KOPT-K1 (cell line): ENCODE data around the gene TAB3.
A peak's percentile ranks its signal among the peaks of the same experiment; 100 is the strongest.

Experiments
- H3K27ac ChIP-seq: fragments of 200-600 bp; sonication (generic); 2 replicates; pipeline ENCODE4 v1.5.1; 2016; ENCODE audit warnings: antibody characterized with exemption, mild to moderate bottlenecking, low read depth, low read length; ENCODE audit not compliant: poor library complexity, severe bottlenecking
- H3K36me3 ChIP-seq: fragments of 200-600 bp; sonication (generic); 2 replicates; pipeline ENCODE4 v1.5.1; 2017; ENCODE audit warnings: antibody characterized with exemption, mild to moderate bottlenecking, low read length, moderate library complexity; ENCODE audit not compliant: insufficient read depth
- H3K9me3 ChIP-seq: fragments of 200-600 bp; sonication (generic); 2 replicates; pipeline ENCODE4 v1.5.1; 2017; ENCODE audit warnings: antibody characterized with exemption, low read length, mild to moderate bottlenecking; ENCODE audit not compliant: insufficient read depth, poor library complexity, severe bottlenecking

The TAB3 gene, protein sequence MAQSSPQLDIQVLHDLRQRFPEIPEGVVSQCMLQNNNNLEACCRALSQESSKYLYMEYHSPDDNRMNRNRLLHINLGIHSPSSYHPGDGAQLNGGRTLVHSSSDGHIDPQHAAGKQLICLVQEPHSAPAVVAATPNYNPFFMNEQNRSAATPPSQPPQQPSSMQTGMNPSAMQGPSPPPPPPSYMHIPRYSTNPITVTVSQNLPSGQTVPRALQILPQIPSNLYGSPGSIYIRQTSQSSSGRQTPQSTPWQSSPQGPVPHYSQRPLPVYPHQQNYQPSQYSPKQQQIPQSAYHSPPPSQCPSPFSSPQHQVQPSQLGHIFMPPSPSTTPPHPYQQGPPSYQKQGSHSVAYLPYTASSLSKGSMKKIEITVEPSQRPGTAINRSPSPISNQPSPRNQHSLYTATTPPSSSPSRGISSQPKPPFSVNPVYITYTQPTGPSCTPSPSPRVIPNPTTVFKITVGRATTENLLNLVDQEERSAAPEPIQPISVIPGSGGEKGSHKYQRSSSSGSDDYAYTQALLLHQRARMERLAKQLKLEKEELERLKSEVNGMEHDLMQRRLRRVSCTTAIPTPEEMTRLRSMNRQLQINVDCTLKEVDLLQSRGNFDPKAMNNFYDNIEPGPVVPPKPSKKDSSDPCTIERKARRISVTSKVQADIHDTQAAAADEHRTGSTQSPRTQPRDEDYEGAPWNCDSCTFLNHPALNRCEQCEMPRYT

GRCh38 chrX:30889147-30890140 lies at the start of gene TAB3:
Gene TAB3 (minus strand): TSS chrX:30889254. CDS start chrX:30859588, 29,666 bp downstream.
- no peaks in the 10 kb centered on the region for H3K36me3 ChIP-seq
- no peaks in the 10 kb centered on the region for H3K9me3 ChIP-seq
- H3K27ac ChIP-seq: peak within 1 kb of the TSS; percentile 75

GRCh38 chrX:30938295-30938694 lies 49.2 kb upstream of the TAB3 start:
- no peaks in the 10 kb centered on the region for H3K9me3 ChIP-seq
- no peaks in the 10 kb centered on the region for H3K36me3 ChIP-seq
- no peak overlapping the region for H3K27ac ChIP-seq

GRCh38 chrX:30935985-30936384 lies 46.9 kb upstream of the TAB3 start:
- H3K36me3 ChIP-seq: no peaks in the 10 kb centered on the region
- H3K27ac ChIP-seq: no peak overlapping the region
- no peaks in the 10 kb centered on the region for H3K9me3 ChIP-seq

DNA sequence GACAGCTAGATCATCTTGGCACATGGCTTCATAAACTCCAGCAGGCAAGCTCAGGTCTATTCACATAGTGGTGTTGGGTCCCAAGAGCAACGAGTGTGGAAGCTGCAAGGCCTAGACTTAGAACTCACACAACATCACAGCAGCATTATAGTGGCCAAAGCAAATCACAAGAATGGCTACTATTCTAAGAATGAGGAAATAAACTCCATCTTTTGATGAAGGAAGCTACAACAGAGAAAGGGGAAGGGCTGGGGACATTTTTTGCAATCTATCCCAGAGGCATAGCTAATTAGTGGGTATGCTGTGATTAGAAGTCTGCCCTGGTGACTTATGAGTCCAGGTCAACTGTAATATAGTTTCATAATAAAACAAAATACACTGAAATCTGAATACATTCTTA lies 42.9 kb upstream of the TAB3 start:
- Histone ChIP-seq H3K36me3 (no peaks in the 10 kb centered on the region), H3K27ac (no peak overlapping the region), H3K9me3 (no peaks in the 10 kb centered on the region)

DNA sequence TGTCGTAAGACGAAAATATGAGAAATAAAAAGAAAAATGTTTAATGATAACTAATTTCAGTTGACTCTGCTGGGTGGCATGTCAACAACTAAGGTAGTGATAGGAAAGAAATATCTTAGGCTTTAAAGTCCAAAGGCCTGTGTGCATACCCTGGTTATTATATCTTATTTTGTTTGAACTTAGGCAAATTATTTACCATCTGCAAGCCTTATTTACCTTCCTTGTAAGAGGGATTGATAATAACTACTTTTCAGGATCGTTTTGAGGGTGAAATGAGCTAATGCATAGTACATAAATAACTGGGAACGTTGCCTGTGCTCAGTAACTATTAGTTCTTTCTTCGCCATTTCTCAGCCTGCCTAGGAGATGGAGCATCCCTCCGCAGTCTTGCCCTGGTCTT lies 41.6 kb upstream of the TAB3 start:
- no peaks in the 10 kb centered on the region for H3K36me3 ChIP-seq

DNA sequence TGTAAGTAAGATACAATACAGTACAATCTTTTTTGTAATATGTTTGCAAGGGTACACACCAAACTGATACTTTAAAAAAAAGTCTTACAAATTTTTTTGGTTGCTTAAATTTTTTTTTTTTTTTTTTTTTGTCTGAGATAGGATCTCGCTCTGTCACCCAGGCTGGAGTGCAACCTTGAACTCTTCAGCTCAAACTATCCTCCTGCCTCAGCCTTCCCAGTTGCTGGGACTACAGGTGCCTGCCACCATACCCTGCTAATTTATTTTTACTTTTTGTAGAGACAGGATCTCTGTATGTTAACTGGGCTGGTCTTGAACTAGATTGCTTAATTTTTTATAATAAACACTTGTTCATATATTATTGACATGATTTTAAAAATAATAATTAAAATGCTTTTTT lies 41.1 kb upstream of the TAB3 start:
- no peaks in the 10 kb centered on the region for H3K36me3 ChIP-seq
- no peaks in the 10 kb centered on the region for H3K9me3 ChIP-seq
- no peak overlapping the region for H3K27ac ChIP-seq

More for the DNA sequence above, 41.6 kb upstream of the TAB3 start:
- H3K27ac ChIP-seq: no peak overlapping the region
- no peaks in the 10 kb centered on the region for H3K9me3 ChIP-seq

DNA sequence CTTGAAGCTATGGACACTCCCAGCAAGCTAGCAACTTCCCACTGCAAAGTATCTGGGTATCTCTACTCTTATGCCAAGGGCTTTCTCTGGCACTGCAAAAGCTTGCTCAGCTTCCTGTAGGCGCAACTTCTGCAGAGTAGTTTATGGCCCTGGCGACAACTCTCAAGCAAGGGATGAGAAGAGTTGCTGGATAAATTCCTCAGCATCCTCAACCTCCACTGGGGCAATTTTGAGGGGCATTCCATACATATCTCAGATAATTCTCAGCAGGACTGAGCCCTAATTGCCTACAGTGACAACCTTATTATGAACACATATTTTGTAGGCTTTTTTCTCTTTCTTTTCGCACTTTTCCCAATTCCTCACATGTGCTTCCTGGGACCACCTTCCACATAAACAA lies 31.2 kb upstream of the TAB3 start:
- Histone ChIP-seq H3K36me3 (no peaks in the 10 kb centered on the region), H3K27ac (no peak overlapping the region)

GRCh38 chrX:30918480-30918879 lies 29.4 kb upstream of the TAB3 start:
- H3K36me3 ChIP-seq: no peaks in the 10 kb centered on the region
- H3K27ac ChIP-seq: no peak overlapping the region
- H3K9me3 ChIP-seq: no peaks in the 10 kb centered on the region

More for the DNA sequence above, 31.2 kb upstream of the TAB3 start:
- H3K9me3 ChIP-seq: no peaks in the 10 kb centered on the region

DNA sequence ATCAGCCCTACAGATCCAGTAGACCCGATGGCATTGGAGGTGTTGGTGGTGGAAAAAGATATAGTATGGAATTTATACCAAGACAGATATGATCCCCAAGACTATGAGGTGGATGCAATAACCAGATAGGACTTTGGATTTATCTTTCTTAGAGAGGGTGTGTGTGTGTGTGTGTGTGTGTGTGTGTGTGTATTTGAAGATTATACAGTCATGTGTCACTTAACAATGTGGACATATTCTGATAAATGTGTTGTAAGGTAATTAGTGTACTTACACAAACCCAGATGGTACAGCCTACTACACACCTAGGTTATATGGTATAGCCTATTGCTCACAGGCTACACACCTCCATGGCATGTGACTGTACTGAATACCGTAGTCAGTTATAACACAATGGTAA lies 24.4 kb upstream of the TAB3 start:
- Histone ChIP-seq H3K27ac (no peak overlapping the region), H3K9me3 (no peaks in the 10 kb centered on the region), H3K36me3 (no peaks in the 10 kb centered on the region)

DNA sequence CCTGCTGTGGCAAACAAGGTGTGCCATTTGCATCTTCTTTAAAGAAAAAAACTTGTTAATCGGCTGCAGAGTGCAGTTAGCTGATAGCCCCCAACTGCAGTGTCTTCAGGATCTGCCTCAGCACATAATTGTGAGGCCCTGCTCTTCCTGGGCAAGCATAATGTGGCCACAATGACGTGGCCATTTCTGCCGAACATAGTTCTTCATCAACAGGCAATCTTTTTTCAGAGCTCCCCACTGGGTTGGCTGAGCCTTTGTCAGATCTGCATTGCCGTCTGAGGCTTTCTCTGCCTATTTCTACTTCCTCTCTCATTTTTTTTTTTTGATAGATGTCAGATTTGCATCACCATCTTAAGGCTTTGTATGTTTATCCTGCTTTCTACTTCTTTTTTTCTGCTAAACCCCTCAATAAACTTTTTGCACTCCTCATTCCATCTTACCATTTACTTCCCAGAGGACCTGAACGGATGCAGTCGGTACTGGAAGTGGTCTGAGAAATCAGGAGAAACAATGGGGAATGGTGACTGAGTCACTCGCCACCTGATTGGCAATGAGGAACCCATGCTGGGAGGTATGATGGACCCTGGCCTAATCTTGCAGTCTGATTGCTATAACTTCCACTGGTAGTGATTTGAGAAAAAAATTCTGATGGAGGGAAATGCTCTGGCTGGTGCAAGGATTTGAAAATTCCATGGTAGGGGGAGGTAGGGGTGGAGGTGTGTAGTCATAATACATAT lies 21.2 kb upstream of the TAB3 start:
- Histone ChIP-seq H3K36me3 (no peaks in the 10 kb centered on the region), H3K27ac (no peak overlapping the region), H3K9me3 (no peaks in the 10 kb centered on the region)

DNA sequence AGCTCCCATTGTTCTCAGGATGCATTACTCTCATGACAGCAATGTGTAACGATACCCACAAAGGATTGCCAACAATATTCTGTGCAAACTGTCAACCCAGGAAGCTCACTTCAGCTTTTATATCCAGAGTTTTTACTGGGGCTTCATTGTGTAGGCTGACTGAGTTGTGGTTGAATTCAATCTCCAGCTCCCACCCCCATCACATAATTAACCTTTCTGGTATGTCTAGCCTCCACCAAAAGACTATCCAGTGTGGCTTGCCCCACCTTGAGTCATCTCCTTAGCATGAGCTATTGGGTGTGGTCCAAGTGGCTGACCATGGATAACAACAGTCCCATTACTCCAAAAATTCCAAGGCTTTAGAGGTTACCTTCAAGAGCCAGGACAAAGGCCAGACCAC lies 17.7 kb upstream of the TAB3 start:
- no peak overlapping the region for H3K27ac ChIP-seq
- H3K9me3 ChIP-seq: no peaks in the 10 kb centered on the region
- no peaks in the 10 kb centered on the region for H3K36me3 ChIP-seq

DNA sequence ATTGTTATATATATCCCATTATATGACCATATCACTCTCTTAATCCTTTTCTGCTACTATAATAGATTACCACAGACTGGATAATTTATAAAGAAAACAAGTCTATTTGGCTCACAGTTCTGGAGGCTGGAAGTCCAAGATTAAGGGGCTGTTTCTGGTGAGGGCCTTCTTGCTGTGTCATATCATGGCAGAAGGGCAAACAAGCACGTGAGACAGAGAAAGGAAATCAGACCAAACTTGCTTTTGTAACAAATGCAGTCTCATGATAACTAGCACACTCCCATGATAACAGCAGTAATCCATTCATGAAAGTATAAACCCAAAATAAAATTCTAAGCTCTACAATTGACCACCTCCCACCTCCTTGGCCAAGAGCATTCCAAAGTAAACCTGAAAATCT lies 16.3 kb upstream of the TAB3 start:
- Histone ChIP-seq H3K27ac (no peak overlapping the region), H3K36me3 (no peaks in the 10 kb centered on the region), H3K9me3 (no peaks in the 10 kb centered on the region)

GRCh38 chrX:30904632-30905031 lies 15.6 kb upstream of the TAB3 start:
- no peaks in the 10 kb centered on the region for H3K36me3 ChIP-seq
- H3K9me3 ChIP-seq: no peaks in the 10 kb centered on the region
- no peak overlapping the region for H3K27ac ChIP-seq

- H3K36me3 ChIP-seq: no peaks in the 10 kb centered on the region
- no peak overlapping the region for H3K27ac ChIP-seq
- no peaks in the 10 kb centered on the region for H3K9me3 ChIP-seq
Observed at GRCh38 chrX:30904186-30904585, 15.1 kb upstream of the TAB3 start.
